ENCODE measurements around the gene UBE2M.
"Not testable (repeated sequence)": the region's sequence is repeated elsewhere in the genome, so short reads cannot be mapped to it uniquely, and the experiment has no call there.

The UBE2M gene

DNA sequence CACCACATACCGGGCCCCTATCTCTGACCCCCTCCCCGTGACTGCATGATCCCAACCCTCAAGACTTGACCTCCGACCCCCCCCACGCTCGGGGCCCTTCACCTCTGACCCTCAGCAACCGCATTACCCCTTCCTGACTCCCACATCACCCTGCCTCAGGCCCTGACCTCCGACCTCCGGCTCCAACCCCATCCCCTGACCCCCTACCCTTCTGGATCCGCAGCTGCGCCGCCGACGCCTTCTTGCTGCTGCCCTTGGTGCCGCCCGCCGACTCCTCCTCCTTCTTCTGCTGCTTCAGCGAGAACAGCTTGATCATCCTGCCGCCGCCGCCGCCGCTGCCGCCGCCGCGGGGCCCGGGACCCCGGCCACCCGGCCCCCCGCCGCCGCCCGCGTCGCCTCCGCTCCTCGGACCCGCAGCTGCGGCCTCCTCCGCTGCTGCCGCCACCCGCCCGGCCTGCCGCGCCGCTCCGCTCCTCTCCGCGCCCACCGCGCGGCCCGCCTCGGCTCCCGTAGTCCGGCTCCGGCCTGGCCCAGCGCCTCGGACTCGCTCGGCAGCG is at the start of gene UBE2M:
UBE2M (minus strand) TSS at position 546 of the 557 bp plus-strand sequence; CDS start at position 316, 230 bp downstream.
- DNase-seq: no peak

- DNase-seq: not testable (repeated sequence)
These were observed 48.8 kb upstream of the UBE2M start for GRCh38 chr19:58607213-58607612.

GRCh38 chr19:58606251-58606896 is 48.0 kb upstream of the UBE2M start:
- not testable (repeated sequence) for DNase-seq

GRCh38 chr19:58586133-58586765 is 27.8 kb upstream of the UBE2M start:
- no peak for DNase-seq

- no peak for DNase-seq
These were observed 27.2 kb upstream of the UBE2M start for GRCh38 chr19:58585442-58586132.

DNA sequence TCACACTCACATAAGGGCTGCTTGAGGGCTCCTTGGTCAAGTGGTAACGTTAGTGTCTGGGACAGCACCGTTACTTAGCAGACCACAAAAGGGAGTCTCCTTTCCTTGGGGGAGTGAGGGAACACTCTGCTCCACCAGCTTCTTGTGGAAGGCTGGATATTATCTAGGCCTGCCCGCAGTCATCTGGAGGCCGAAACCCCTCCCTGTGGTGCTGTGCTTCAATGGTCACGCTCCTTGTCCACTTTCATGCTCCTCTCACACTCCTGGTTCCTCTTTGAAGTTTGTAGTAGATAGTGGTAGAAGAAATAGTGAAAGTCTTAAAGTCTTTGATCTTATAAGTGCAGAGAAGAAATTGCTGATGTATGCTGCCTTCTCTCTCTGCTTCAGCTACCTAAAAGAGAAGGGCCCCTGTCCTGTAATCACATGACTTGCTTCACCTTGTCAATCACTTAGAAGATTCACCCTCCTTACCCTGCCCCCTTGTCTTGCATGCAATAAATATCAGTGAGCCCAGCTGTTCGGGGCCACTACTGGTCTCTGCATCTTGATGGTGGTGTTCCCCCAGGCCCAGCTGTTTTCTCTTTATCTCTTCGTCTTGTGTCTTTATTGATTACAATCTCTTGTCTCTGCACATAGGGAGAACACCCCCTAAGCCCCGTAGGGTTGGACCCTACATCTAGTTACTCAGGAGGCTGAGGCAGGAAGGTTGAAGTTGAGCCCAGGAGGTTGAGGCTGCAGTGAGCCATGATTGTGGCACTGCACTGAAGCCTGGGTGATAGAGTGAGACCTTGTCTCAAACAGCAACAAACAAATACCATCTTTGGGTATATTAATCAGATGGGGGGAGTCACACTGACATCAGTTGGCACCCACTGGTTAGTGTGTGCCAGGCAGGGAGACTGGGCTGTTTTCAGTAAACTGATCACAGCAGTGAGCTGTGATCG is 26.4 kb upstream of the UBE2M start:
- no peak for DNase-seq

GRCh38 chr19:58582985-58583384 is 24.6 kb upstream of the UBE2M start:
- DNase-seq: no peak

DNA sequence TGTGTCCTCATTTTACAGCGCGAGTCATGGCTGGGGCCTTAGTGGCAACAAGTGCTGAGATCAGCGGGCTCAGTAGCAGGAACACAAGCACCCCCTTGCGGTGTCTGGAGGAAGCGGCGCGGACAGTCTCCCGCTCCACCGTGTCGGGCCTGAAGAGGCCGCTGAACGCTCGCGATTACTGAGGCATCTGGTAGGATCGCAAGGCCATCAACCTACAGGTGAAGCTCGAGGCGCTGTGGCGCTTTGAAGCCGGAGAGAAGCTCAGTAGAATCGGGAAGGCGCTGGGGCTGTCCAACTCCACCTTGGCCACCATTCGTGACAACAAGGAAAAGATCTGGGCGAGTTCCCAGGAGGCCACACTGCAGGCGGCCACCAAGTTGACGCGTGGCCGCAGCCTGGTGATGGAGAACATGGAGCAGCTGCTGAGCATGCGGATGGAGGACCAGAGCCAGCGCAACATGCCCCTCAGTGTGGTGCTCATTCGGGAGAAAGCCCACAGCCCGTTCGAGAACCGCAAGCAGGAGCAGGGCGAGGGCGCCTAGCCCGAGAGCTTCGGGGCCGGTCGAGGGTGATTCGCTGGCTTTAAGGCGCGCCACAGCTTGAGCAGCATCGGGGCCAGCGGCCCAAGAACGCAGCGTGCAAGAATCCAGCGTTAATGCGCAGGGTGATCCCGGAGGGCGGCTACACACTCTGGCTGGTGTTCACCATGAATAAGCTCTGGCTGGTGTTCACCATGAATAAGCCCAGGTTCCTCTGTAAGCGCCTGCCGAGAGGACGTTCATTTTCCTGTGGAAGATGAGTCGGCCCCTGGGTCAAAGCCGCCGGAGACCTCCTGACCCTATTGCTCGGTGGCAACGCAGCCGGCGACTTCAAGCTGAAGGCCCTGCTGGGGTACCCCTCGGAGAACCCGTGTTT is 23.1 kb upstream of the UBE2M start:
- DNase-seq: no peak

- DNase-seq: no peak
These were observed 21.2 kb upstream of the UBE2M start for GRCh38 chr19:58579473-58580142.

- no peak for DNase-seq
These were observed 19.9 kb upstream of the UBE2M start for GRCh38 chr19:58578012-58578925.

GRCh38 chr19:58577581-58577980 is 19.2 kb upstream of the UBE2M start:
- DNase-seq: not testable (repeated sequence)

DNA sequence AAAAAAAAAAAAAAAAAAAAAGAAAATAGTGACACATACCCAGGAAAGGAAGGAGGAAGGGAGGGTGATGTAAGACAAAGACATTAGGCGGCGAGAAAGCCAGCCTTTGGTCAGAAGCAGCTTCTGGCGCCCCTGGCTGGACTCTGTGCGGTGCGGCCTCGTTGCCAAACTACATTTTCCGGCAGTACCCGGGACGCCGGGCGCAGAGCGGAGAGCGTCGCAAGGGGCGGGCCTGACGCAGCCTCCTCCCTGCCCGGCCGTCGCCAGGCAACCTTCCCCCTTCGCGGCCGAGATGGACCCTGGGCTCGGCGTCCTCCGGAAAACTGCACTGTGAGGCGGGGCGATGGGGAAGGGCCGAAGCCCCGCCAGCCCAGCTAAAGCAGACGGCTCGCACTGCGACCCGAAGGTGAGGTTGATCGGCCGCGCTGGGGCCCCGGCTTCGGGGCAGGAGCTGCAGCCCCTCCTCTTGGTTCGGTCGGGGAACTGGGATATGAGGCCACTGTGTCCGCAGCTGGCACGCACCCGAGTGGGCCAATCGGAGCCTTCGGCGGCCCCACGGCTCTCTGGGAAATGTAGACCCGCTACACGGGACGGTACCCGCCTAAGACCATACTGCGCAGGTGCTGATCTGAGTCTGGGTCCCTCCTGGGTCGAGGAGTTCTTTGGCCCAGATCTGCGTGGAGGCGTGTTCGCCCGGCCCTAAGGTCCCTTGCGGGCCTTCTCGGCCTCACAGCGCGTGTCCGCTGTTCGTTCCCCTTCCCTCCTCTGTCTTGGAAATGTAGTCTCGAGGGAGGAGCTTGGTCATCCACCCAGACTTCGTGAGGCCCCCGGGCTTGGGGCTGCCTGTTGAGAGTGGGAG is 17.0 kb upstream of the UBE2M start:
- DNase-seq: no peak

GRCh38 chr19:58573658-58574164 is 15.3 kb upstream of the UBE2M start:
- no peak for DNase-seq

- DNase-seq: no peak
These were observed 14.6 kb upstream of the UBE2M start, which contains the start of gene MZF1 for GRCh38 chr19:58572818-58573657. TSS of gene MZF1 (minus strand) at chr19:58573335. CDS start at chr19:58571389, 1,946 bp downstream.

GRCh38 chr19:58572026-58572817 is 13.8 kb upstream of the UBE2M start:
- DNase-seq: no peak

DNA sequence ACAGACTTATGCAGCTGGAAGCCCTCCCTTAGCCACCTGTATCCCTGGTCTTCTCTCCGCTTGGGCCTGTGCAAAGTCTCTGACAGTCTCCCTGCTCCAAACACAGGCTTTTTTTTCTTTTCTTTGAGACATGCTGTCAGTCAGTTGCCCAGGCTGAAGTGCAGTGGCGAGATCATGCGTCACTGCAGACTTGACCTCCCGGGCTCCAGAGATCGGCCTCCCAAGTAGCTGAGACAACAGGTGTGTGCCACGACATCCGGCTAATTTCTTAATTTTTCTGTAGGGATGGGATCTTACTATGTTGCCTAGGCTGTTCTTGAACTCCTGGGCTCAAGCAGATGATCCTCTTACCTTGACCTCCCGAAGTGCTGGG is 13.2 kb upstream of the UBE2M start:
- no peak for DNase-seq
